ENCODE data around the gene CSTPP1. TPM values are rescaled to one million over a fixed set of nuclear protein-coding genes. Genes with fewer than 3 reads are reported as not detected.
A peak's percentile ranks its signal among the peaks of the same experiment; 100 is the strongest.

CSTPP1 gene
- total RNA-seq, 1 donor from 2014 or later, result 30.0 TPM

- Mint-ChIP-seq H3K36me3 (ENCODE audit: low read depth, unreplicated experiment) (peaks cover 4% of the 10 kb centered on the region), H3K4me3 (ENCODE audit: unreplicated experiment) (no peak overlapping the region), H3K4me1 (ENCODE audit: unreplicated experiment) (peaks cover 13% of the 10 kb centered on the region), H3K9me3 (ENCODE audit: unreplicated experiment) (no peaks in the 10 kb centered on the region), H3K27me3 (ENCODE audit: unreplicated experiment) (peaks cover 7% of the 10 kb centered on the region), H3K27ac (ENCODE audit: unreplicated experiment) (no peak overlapping the region)
- TF ChIP-seq, protein P1, sequence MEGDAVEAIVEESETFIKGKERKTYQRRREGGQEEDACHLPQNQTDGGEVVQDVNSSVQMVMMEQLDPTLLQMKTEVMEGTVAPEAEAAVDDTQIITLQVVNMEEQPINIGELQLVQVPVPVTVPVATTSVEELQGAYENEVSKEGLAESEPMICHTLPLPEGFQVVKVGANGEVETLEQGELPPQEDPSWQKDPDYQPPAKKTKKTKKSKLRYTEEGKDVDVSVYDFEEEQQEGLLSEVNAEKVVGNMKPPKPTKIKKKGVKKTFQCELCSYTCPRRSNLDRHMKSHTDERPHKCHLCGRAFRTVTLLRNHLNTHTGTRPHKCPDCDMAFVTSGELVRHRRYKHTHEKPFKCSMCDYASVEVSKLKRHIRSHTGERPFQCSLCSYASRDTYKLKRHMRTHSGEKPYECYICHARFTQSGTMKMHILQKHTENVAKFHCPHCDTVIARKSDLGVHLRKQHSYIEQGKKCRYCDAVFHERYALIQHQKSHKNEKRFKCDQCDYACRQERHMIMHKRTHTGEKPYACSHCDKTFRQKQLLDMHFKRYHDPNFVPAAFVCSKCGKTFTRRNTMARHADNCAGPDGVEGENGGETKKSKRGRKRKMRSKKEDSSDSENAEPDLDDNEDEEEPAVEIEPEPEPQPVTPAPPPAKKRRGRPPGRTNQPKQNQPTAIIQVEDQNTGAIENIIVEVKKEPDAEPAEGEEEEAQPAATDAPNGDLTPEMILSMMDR (IDR thresholded peaks at IDR 0.05; ENCODE audit: unreplicated experiment), result no peak
- DNase-seq (ENCODE audit: low spot score), result no peak
These were observed 224.2 kb downstream of the CSTPP1 start for GRCh38 chr11:47160753-47161133.

DNA sequence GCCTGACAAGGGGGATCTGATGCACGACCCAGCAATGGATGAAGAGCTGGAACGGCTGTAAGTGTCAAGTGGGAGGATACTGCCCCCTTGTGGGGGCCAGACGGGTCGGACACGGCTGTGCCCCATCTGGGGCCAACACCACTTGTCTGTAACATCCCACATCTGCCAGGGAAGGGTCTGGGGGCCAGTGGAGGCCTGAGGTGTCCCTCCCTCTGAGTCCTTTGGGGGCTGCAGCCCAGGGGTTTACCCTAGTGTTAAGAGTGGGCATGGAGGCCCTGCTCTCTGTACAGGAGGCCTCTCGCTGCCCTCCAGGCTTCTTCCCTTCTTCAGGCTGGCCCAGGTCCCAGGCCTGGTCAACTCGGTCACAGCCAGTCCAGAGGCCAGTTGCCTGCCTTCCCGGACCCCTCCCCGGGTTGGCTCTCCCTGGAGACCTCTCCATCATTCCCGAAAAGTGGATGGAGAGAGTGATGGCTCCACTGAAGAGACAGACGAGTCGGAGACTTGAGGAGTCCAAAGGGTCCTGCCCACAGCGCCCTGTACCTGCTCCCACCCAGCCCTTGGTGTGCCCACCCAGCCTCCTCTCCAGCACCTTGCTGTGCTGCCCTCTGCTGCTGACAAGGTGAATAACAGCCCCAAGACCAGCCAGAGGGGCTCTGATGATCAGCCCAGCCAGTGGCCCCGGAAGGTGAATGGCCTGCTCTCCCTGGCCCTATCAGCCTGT lies 224.7 kb downstream of the CSTPP1 start:
- DNase-seq (ENCODE audit: low spot score), result peak; percentile 74
- peaks cover 8% of the 10 kb centered on the region for H3K36me3 Mint-ChIP-seq (ENCODE audit: low read depth, unreplicated experiment)
- no peak overlapping the region for H3K27ac Mint-ChIP-seq (ENCODE audit: unreplicated experiment)
- TF ChIP-seq, protein P1 (IDR thresholded peaks at IDR 0.05; ENCODE audit: unreplicated experiment), result peak; percentile 74
- H3K9me3 Mint-ChIP-seq (ENCODE audit: unreplicated experiment), result no peaks in the 10 kb centered on the region
- no peak overlapping the region for H3K4me3 Mint-ChIP-seq (ENCODE audit: unreplicated experiment)
- H3K4me1 Mint-ChIP-seq (ENCODE audit: unreplicated experiment), result peaks cover 13% of the 10 kb centered on the region
- H3K27me3 Mint-ChIP-seq (ENCODE audit: unreplicated experiment), result peaks cover 9% of the 10 kb centered on the region

- Mint-ChIP-seq H3K36me3 (ENCODE audit: low read depth, unreplicated experiment) (peaks cover 11% of the 10 kb centered on the region), H3K9me3 (ENCODE audit: unreplicated experiment) (no peaks in the 10 kb centered on the region), H3K4me3 (ENCODE audit: unreplicated experiment) (no peak overlapping the region), H3K27me3 (ENCODE audit: unreplicated experiment) (peaks cover 9% of the 10 kb centered on the region), H3K4me1 (ENCODE audit: unreplicated experiment) (peaks cover 13% of the 10 kb centered on the region), H3K27ac (ENCODE audit: unreplicated experiment) (peak overlapping the region; percentile 72)
- TF ChIP-seq, protein P1 (IDR thresholded peaks at IDR 0.05; ENCODE audit: unreplicated experiment), result no peak
- DNase-seq (ENCODE audit: low spot score), result no peak
These were observed 225.3 kb downstream of the CSTPP1 start for GRCh38 chr11:47161890-47162289.

- DNase-seq (ENCODE audit: low spot score), result no peak
- Mint-ChIP-seq H3K9me3 (ENCODE audit: unreplicated experiment) (no peaks in the 10 kb centered on the region), H3K27ac (ENCODE audit: unreplicated experiment) (no peak overlapping the region), H3K27me3 (ENCODE audit: unreplicated experiment) (peaks cover 9% of the 10 kb centered on the region), H3K4me1 (ENCODE audit: unreplicated experiment) (peaks cover 13% of the 10 kb centered on the region), H3K4me3 (ENCODE audit: unreplicated experiment) (no peak overlapping the region), H3K36me3 (ENCODE audit: low read depth, unreplicated experiment) (peaks cover 16% of the 10 kb centered on the region)
- TF ChIP-seq, protein P1 (IDR thresholded peaks at IDR 0.05; ENCODE audit: unreplicated experiment), result no peak
These were observed 225.9 kb downstream of the CSTPP1 start for GRCh38 chr11:47162426-47162825.

DNA sequence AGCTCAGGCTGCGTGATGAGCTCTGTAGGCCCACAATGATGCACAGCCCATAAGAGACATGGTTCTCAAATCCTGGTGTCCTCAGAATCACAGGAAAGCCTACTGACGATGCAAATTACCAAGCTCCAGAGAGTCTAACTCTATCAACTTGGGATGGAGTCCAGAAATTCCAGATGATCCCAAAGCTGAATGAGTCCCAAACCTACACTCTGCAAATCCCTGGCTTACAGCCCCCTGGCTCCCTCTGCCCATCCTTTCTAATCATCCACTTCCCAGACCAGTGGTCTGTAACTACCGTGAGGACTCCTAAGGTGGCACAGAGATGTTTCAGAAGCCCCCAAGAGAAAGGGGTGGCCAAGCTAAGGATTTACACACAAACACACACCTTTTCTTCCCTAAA lies 226.6 kb downstream of the CSTPP1 start:
- peaks cover 8% of the 10 kb centered on the region for H3K4me1 Mint-ChIP-seq (ENCODE audit: unreplicated experiment)
- H3K27ac Mint-ChIP-seq (ENCODE audit: unreplicated experiment), result no peak overlapping the region
- TF ChIP-seq, protein P1 (IDR thresholded peaks at IDR 0.05; ENCODE audit: unreplicated experiment), result no peak
- H3K36me3 Mint-ChIP-seq (ENCODE audit: low read depth, unreplicated experiment), result peaks cover 16% of the 10 kb centered on the region
- H3K9me3 Mint-ChIP-seq (ENCODE audit: unreplicated experiment), result no peaks in the 10 kb centered on the region
- H3K27me3 Mint-ChIP-seq (ENCODE audit: unreplicated experiment), result peaks cover 9% of the 10 kb centered on the region
- no peak overlapping the region for H3K4me3 Mint-ChIP-seq (ENCODE audit: unreplicated experiment)
- no peak for DNase-seq (ENCODE audit: low spot score)

All from endothelial cell (in vitro differentiated cells).